Cardiac muscle cell (in vitro differentiated cells and primary cell): ENCODE measurements around the gene MTFMT. TPM values are rescaled to one million over a fixed set of nuclear protein-coding genes. Genes with fewer than 3 reads are reported as not detected.

Source experiments
- DNase-seq, 2 donors: peaks; one replicate each; pipeline versions ENCODE4 v3.0.0 to v3.0.0-alpha.2; 2010 to 2017; ENCODE audit warnings: low read depth in 1 of 2, low spot score in 1 of 2
- H3K27ac ChIP-seq: fragments of 200-600 bp; sonication (generic); 2 replicates; pipeline ENCODE4 v1.5.1; 2016
- H3K27me3 ChIP-seq: fragments of 200-600 bp; sonication (generic); 2 replicates; pipeline ENCODE4 v1.6.0; 2016; ENCODE audit warnings: control low read depth
- H3K36me3 ChIP-seq: fragments of 200-600 bp; sonication (generic); 2 replicates; pipeline ENCODE4 v1.5.1; 2016; ENCODE audit warnings: control low read depth
- H3K4me1 ChIP-seq: fragments of 200-600 bp; sonication (generic); 2 replicates; pipeline ENCODE4 v1.8.1; 2017; ENCODE audit warnings: low read depth, mild to moderate bottlenecking, mixed run types
- H3K4me3 ChIP-seq: fragments of 200-600 bp; sonication (generic); 2 replicates; pipeline ENCODE4 v1.5.1; 2016; ENCODE audit warnings: mild to moderate bottlenecking
- H3K9me3 ChIP-seq: fragments of 200-600 bp; sonication (generic); 2 replicates; pipeline ENCODE4 v1.5.1; 2017; ENCODE audit warnings: low read depth, mild to moderate bottlenecking, control low read depth
- polyA plus RNA-seq: library from polyadenylated mRNA; unstranded; fragments of >200 nt; fragmentation: Nextera tagmentation; extraction: Ambion mirVana; gene quantifications from 2 replicates; pipeline ENCODE4 v1.2.1, GENCODE V29; 2016
- total RNA-seq: library from RNA; depleted of rRNA; stranded (reverse); fragments of >200 nt; gene quantifications from 2 replicates; pipeline ENCODE4 v1.2.3, GENCODE V29; 2016
- TF ChIP-seq, protein P1 (sequence below): IDR thresholded peaks from 2 replicates; pipeline ENCODE4 v1.5.1; 2012; ENCODE audit warnings: low read depth, mild to moderate bottlenecking, low read length

Gene MTFMT
- total and polyA plus RNA-seq, 2 experiments from 2014 or later: 26.6 to 53.5 TPM

DNA sequence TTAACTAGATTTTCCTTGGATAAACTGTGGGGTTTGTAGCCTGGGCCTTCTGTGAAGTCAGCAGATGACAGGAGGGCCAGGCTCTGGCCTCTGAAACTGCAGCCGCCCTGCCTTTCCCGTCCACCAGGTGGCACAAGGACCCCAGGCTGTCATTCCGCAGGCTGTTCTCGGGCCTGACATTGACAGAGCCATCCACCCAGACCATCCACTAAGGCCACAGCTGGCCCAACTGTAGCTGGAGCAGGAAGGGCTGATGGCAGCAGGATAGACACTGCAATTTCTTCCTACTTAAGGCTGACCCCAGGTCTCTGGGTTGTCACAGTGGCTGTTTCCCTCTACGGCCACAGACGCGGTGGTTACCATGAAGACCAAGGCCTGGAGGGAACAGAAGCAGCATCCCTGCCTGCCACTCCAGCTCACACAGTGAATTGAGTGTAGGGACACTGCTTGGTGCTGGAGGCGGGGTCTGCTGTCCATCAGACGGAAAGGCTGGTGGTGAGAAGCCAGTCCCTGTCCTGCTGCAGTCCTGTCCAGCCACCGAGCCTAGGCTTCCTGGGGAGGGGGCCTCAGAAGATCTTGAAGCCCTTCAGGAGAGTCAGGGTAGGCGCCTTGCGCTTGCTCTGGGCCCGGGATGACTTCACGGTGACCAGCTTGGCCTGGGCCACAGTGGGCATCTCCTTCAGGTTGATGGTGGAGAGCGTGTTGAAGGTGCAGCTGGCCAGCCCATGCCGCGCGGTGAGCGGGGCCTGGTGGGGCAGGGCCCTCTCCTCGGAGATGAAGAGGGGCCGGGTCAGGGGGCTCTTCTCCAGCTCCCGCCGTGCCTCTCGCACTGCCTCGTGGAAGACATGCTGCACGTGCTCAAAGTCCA is 25.1 kb upstream of the MTFMT start:
- TF ChIP-seq, protein P1, sequence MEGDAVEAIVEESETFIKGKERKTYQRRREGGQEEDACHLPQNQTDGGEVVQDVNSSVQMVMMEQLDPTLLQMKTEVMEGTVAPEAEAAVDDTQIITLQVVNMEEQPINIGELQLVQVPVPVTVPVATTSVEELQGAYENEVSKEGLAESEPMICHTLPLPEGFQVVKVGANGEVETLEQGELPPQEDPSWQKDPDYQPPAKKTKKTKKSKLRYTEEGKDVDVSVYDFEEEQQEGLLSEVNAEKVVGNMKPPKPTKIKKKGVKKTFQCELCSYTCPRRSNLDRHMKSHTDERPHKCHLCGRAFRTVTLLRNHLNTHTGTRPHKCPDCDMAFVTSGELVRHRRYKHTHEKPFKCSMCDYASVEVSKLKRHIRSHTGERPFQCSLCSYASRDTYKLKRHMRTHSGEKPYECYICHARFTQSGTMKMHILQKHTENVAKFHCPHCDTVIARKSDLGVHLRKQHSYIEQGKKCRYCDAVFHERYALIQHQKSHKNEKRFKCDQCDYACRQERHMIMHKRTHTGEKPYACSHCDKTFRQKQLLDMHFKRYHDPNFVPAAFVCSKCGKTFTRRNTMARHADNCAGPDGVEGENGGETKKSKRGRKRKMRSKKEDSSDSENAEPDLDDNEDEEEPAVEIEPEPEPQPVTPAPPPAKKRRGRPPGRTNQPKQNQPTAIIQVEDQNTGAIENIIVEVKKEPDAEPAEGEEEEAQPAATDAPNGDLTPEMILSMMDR: peak; percentile 96
- Histone ChIP-seq H3K9me3 (no peaks in the 10 kb centered on the region), H3K4me3 (no peak overlapping the region), H3K27me3 (no peaks in the 10 kb centered on the region), H3K27ac (no peak overlapping the region), H3K36me3 (no peaks in the 10 kb centered on the region), H3K4me1 (peaks cover 3% of the 10 kb centered on the region)
- peak; percentile 79 to 83 for DNase-seq

DNA sequence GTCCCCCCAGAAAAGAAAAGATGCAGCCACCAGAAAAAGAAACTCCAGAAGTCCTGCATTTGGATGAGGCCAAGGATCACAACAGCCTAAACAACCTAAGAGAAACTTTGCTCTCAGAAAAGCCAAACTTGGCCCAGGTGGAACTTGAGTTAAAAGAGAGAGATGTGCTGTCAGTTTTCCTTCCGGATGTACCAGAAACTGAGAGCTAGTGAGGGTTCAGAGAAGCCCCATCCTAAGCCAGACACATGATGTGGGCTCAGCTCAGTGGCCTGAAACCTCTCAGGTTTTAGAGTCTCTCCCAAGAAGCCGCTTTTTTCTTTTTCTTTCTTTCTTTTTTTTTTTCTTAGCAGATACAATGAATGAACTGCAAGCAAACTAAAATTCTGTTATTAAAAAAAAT is 23.5 kb upstream of the MTFMT start:
- H3K36me3 ChIP-seq: no peaks in the 10 kb centered on the region
- H3K4me3 ChIP-seq: no peak overlapping the region
- DNase-seq: no peak
- peaks cover 3% of the 10 kb centered on the region for H3K4me1 ChIP-seq
- no peaks in the 10 kb centered on the region for H3K9me3 ChIP-seq
- no peak overlapping the region for H3K27ac ChIP-seq
- no peaks in the 10 kb centered on the region for H3K27me3 ChIP-seq
- TF ChIP-seq, protein P1: no peak

DNA sequence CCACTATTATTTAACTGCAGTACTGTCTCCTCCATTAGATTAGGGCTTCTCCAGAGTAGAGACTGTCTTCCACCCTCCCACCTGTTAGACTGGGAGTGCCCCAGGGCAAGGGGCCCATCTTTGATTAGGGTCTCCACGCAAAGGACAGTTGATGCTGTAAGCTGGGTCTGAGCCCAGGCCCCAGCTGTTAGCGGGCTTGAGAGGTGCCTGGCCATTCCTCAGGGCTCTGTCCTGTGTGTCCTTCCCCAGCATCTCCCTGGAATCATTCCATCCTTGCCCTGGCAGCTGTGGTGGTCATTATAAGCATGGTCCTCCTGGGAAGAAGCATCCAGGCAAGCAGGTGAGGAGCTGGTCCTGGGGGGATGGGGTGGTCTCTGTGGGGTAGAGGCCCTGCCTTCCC is 21.8 kb upstream of the MTFMT start:
- no peak overlapping the region for H3K4me3 ChIP-seq
- no peaks in the 10 kb centered on the region for H3K9me3 ChIP-seq
- H3K36me3 ChIP-seq: no peaks in the 10 kb centered on the region
- no peaks in the 10 kb centered on the region for H3K27me3 ChIP-seq
- no peak overlapping the region for H3K27ac ChIP-seq
- no peak for DNase-seq
- no peaks in the 10 kb centered on the region for H3K4me1 ChIP-seq
- TF ChIP-seq, protein P1: no peak

DNA sequence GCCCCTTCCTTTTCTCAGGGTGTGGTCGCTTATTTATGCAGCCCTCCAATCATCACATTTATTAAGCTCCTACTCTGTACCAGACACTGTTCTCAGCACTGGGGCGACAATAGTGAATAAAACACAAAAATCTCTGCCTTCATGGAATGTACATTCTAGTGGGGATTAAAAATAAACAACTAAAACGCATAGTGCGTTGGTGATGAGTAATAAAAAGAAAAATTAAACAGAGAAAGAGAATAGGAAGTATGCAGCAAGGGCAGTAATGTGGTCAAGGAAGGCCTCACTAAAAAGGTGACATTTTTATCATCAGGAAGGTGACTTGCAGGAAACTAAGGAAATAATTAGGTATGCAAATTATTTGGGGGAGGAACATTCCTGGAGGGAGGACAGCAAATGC is 20.8 kb upstream of the MTFMT start:
- H3K36me3 ChIP-seq: no peaks in the 10 kb centered on the region
- no peak overlapping the region for H3K27ac ChIP-seq

DNA sequence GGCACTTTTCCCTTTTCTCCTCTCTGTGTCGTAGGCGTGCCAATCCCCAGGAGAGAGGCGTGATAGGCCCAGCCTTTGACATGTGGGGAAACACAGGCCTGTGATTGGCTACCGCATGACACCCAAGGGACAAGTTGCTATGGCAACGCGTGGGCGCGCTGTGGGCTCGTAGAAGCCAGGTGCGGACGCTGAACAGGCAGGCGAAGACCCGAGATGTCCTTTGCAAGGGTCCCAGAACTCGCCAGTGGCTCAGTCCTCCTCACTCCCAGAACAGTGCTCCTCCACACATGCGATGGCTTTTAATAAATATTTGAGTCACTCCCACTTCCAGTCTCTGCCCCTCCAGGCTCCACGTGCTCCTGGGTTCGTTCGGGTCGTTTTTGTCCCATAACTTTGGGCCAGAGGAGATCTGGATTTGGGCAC is 20.0 kb upstream of the MTFMT start:
- H3K27me3 ChIP-seq: no peaks in the 10 kb centered on the region

More for the DNA sequence above, 20.8 kb upstream of the MTFMT start:
- H3K9me3 ChIP-seq: no peaks in the 10 kb centered on the region
- peaks cover 3% of the 10 kb centered on the region for H3K4me1 ChIP-seq
- no peaks in the 10 kb centered on the region for H3K27me3 ChIP-seq
- TF ChIP-seq, protein P1: no peak
- no peak overlapping the region for H3K4me3 ChIP-seq
- no peak for DNase-seq

More for the DNA sequence above, 20.0 kb upstream of the MTFMT start:
- TF ChIP-seq, protein P1: no peak
- peak overlapping the region; percentile 22 for H3K4me3 ChIP-seq
- H3K9me3 ChIP-seq: no peaks in the 10 kb centered on the region
- H3K4me1 ChIP-seq: peaks cover 7% of the 10 kb centered on the region
- no peak overlapping the region for H3K27ac ChIP-seq
- no peaks in the 10 kb centered on the region for H3K36me3 ChIP-seq
- DNase-seq: peak; percentile 92 to 96
